Ecto neural progenitor cell (in vitro differentiated cells): ENCODE results near the gene AP1M1.

Experiments used
- DNase-seq: peaks from one replicate; pipeline ENCODE4 v3.0.0-alpha.2; 2018; ENCODE audit warnings: low spot score

AP1M1 gene

GRCh38 chr19:16232127-16232526 is 34.4 kb downstream of the AP1M1 start:
- DNase-seq, result no peak

DNA sequence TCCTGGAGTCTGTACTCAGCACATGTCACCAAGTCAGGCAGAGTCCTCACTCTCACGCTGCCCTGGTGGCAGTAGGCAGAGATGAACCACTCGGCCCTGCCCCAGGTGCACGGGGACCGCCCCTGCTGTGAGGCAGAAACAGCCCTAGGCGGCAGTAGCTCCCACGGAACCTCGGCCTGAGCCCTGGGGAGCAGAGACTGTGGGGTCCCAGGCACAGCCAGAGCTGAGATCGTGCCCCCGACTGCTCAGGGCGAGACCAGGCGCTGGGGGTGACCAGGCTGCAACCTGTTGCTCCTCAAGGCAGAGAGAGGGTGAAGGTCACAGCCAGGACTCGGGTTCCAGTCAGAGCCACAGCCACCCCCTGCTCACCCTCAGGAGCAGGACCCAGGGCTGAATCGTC is 34.9 kb downstream of the AP1M1 start:
- DNase-seq, result no peak

DNA sequence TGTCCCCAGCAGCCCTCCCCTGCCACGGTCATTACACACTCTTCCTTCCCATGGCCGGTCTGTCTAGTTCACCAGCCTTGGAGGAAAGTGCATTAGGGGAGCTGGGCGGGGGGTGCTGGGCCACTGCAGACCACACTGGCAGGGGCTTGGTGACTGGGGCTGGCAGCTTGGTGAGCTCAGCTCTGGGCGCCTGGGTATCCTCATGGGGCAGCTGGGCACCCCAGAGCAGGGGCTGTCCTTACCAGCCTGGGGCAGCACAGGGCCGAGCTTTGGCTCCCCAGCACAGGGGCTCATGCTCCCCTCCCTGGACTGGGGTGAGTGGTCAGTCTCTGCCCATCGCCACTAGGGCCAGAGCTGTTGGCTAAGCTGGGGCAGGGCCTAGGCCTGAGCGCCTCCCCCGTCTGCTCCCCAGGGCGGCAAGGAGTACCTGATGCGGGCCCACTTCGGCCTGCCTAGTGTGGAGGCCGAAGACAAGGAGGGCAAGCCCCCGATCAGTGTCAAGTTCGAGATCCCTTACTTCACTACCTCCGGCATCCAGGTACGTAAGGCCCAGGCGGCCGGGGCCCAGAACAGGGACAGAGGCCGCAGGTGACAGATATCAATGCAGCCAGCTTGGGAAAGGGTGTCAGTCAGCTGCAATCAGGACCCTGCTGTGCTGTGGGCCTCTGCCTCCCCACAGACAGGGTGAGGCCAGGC is 35.5 kb downstream of the AP1M1 start:
- no peak for DNase-seq

DNA sequence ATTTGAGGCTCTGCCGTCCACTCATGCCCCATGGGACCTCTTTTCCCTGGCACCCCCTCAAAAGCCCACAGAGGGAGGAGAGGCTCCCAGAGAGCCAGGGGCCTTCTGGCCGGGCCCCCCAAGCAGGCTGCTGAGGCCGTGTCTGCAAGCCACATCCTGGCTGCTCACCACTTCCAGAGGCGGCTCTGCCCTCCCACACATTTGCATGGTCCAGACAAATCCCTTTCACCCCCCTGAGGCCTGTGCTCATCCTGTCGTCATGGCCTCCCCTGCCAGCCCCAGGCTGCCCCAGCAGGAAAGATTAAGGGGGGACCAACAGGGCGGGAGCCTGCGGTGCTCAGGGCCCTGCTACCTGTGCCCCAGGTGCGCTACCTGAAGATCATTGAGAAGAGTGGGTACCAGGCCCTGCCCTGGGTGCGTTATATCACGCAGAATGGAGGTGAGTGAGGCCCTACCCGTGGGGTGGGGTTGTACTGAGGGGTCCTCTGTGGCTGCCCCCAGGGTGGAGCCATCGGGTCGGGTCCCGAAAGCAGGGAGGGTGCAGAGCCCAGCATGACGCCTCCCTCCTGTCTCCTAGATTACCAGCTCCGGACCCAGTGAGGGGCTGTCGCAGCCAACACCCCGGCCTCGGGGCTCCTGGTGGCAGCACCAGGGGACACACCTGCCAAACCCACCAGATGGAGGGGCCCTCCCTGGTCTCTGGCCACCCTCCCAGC is 36.3 kb downstream of the AP1M1 start:
- no peak for DNase-seq

- no peak for DNase-seq
Observed at GRCh38 chr19:16234552-16235445, 37.1 kb downstream of the AP1M1 start.

GRCh38 chr19:16235811-16236652 is 38.3 kb downstream of the AP1M1 start:
- DNase-seq, result no peak

DNA sequence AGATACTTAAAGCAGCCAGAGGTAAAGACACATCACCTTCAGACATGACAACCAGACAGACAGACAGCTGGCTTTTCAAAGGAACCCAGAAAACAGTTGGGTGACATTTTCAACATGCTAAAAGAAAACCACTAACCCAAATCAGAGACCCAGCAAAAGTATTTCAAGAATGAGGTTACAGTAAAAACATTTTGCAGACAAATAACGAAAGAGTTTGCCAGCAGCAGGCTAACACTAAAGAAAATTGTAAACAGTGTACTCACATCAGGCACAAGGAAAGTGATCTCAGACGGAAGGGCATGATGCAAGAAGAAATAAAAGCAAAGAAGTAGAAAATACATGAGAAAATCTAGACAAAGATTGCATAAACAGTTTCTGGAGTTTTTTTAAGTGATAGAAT is 46.4 kb downstream of the AP1M1 start:
- DNase-seq, result no peak

- peak; percentile 93 for DNase-seq
Observed at GRCh38 chr19:16247353-16248182, 49.9 kb downstream of the AP1M1 start.

DNA sequence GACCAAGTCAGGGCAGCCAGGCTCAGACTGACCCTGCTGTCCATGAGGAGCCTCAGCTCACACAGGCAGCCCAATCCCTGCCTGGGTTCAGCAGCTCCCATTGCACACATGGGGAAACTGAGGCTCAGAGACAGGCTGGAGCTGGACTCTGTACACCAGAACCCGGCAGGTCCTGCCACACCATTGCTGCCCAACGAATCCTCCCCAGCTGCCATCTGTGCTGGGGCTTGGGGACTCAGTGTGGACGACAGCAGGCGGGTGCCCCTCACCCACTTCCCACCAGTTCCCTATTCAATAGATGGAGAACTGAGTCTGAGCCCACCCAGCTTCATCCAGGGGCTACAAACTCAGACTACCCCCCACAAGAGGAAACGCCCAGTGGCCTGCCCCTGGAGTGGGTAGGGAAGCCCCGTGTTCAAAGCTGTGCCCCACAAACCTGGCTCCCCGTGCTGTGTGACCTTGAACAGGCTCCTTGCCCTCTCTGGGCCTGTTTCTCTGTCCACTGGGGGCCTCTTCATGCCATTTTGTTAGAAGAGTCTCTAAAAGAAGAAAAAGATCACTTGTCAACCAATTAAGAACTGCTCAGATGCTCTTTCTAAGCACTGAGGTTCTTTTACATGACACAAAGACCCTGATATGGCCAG is 50.8 kb downstream of the AP1M1 start:
- DNase-seq, result no peak

DNA sequence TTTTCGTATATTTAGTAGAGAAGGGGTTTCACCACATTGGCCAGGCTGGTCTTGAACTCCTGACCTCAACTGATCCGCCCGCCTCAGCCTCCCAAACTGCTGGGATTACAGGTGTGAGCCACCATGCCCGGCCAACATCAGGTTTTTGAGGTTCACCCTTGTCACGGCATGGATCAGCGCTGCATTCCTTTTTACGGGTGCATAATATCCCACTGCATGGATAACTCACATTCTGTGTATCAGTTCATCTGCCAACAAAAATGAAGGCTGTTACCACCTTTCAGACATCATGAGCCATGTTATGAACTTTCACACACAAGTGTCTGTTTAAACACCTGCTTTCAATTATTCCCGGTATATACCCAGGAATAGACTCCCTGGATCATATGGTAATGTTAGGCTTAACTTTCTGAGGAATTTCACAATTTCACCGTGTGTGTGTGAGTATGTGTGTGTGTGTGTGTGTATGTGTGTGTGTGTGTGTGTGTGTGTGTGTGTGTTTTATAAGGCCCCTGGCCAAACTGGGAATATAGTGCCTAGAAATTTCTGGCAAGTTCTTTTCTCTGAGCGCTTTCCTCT is 52.2 kb downstream of the AP1M1 start:
- no peak for DNase-seq

- no peak for DNase-seq
Observed at GRCh38 chr19:16252459-16253205, 54.9 kb downstream of the AP1M1 start.

GRCh38 chr19:16254851-16255408 is 57.2 kb downstream of the AP1M1 start:
- no peak for DNase-seq

GRCh38 chr19:16257509-16258002 is 59.8 kb downstream of the AP1M1 start:
- DNase-seq, result no peak

DNA sequence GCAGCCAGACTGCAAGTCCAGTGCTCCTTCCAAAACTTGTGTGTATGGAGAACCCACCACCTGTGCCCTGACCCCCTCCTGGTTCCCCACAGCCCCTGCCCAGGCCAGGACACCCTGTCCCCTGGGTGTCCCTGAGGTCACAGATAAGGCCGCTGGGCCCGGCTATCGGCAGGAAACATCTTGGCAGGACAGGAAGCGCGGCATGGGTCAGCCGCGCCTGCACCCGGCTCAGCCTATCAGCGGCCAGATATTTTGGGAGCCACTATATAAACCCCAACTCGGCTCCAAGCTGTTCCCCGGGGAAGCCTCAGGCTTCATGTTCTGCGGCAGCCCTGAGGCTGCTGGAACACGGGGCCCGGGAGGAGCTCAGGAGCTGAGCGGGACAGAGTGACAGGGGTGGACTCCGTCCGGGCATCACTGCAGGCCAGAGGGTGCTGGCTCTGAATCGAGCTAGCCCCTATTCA is 60.8 kb downstream of the AP1M1 start:
- no peak for DNase-seq

- no peak for DNase-seq
Observed at GRCh38 chr19:16259385-16260159, 61.9 kb downstream of the AP1M1 start.

GRCh38 chr19:16260160-16260811 is 62.6 kb downstream of the AP1M1 start:
- DNase-seq, result no peak

DNA sequence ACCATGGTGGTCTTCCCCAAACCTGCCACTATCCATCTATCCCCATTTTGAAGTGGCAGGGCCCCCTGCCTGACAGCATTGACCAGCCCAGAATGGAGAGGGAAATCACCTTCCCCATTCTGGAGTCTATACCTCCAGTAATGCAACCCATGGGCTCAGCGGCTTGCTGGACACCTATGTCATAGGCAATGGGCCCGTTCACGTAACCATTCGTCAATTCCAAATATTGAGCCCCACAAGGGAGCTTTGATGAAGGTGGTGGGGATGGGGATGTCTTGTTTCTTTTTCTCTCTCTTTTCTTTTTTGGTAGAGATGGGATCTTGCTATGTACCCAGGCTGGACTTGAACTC is 63.1 kb downstream of the AP1M1 start:
- no peak for DNase-seq
